PC-3 (cell line): Measurements from ENCODE around the gene ANGPT4.

ENCODE experiments used
- EZH2 ChIP-seq: fragments of 300-600 bp; sonication (generic); IDR thresholded peaks from one replicate; pipeline ENCODE4 v1.6.1; 2017; ENCODE audit warnings: antibody characterized with exemption, mild to moderate bottlenecking, low read length; ENCODE audit not compliant: unreplicated experiment
- EZH2phosphoT487 ChIP-seq: fragments of 300-600 bp; sonication (generic); IDR thresholded peaks from 2 replicates; pipeline ENCODE4 v1.6.1; 2018; ENCODE audit warnings: mild to moderate bottlenecking, antibody characterized with exemption, low read length, borderline replicate concordance
- TF ChIP-seq, protein P1 (sequence below): fragments of 300-600 bp; sonication (generic); conservative IDR thresholded peaks from 2 replicates; pipeline ENCODE4 v1.5.1; 2017; ENCODE audit warnings: antibody characterized with exemption, low read depth, mild to moderate bottlenecking, low read length

DNA sequence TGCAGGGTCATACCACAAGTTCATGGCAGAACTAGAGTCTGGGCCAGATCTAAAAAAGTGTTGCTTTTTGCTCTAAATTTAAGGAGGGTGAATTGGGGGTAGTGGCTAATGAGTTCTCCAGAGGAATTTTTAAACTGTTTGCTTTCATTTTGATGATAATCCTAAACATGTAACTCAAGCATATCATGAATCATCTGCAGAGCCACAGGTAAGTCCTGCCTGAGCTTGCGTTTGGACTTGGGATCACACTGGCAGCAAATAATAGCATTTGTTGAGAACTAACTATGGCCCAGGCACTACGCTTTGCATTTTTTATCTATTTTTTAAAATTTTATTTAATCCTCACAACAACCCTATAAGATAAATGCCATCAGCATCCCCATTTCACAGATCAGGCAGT lies 55.2 kb downstream of the ANGPT4 start:
- TF ChIP-seq, protein P1, sequence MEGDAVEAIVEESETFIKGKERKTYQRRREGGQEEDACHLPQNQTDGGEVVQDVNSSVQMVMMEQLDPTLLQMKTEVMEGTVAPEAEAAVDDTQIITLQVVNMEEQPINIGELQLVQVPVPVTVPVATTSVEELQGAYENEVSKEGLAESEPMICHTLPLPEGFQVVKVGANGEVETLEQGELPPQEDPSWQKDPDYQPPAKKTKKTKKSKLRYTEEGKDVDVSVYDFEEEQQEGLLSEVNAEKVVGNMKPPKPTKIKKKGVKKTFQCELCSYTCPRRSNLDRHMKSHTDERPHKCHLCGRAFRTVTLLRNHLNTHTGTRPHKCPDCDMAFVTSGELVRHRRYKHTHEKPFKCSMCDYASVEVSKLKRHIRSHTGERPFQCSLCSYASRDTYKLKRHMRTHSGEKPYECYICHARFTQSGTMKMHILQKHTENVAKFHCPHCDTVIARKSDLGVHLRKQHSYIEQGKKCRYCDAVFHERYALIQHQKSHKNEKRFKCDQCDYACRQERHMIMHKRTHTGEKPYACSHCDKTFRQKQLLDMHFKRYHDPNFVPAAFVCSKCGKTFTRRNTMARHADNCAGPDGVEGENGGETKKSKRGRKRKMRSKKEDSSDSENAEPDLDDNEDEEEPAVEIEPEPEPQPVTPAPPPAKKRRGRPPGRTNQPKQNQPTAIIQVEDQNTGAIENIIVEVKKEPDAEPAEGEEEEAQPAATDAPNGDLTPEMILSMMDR = no peak
- TF ChIP-seq EZH2 (no peak), EZH2phosphoT487 (no peak)
